ENCODE results near the gene MSX1. TPM values are rescaled to one million over a fixed set of nuclear protein-coding genes. Genes with fewer than 3 reads are reported as not detected.

Gene MSX1
- total RNA-seq, 2 experiments from 2014 or later, result 0.12 TPM; not detected in 1

- H3K27me3 Mint-ChIP-seq, result peaks cover 4% of the 10 kb centered on the region
- no peaks in the 10 kb centered on the region for H3K36me3 Mint-ChIP-seq
- CTCF ChIA-PET, result no interaction called here
- H3K4me1 Mint-ChIP-seq (ENCODE audit: low read depth), result no peaks in the 10 kb centered on the region
- peaks cover 19% of the 10 kb centered on the region for H3K9me3 Mint-ChIP-seq
- POLR2A ChIA-PET, result no interaction called here
- H3K4me3 Mint-ChIP-seq, result no peak overlapping the region
- intact Hi-C loops (cut with micrococcal nuclease), result no loop called here
- no peak overlapping the region for H3K27ac Mint-ChIP-seq
- DNase-seq, result no peak
These were observed 34.0 kb upstream of the MSX1 start for GRCh38 chr4:4825431-4825830.

- Mint-ChIP-seq H3K27ac (no peak overlapping the region), H3K27me3 (peaks cover 9% of the 10 kb centered on the region), H3K36me3 (no peaks in the 10 kb centered on the region), H3K4me1 (ENCODE audit: low read depth) (no peaks in the 10 kb centered on the region), H3K4me3 (no peak overlapping the region), H3K9me3 (peaks cover 12% of the 10 kb centered on the region)
- POLR2A ChIA-PET, result no interaction called here
- intact Hi-C loops (cut with micrococcal nuclease), result no loop called here
- CTCF ChIA-PET, result no interaction called here
- DNase-seq, result no peak
These were observed 29.6 kb upstream of the MSX1 start for GRCh38 chr4:4829837-4830236.

DNA sequence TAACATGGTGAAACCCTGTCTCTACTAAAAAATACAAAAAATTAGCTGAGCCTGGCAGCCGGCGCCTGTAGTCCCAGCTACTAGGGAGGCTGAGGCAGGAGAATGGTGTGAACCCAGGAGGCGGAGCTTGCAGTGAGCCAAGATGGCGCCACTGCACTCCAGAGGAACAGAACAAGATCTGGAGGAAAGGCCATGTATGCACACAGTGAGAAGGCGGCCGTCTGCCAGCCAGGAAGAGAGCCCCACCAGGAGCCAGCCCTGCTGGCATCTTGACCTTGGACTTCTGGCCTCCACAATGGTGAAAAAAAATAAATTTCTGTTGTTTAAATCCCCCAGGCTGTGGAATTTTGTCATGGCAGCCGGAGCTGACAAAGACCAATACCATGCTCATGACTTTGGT lies 28.2 kb upstream of the MSX1 start:
- DNase-seq, result no peak
- CTCF ChIA-PET, result no interaction called here
- intact Hi-C loops (cut with micrococcal nuclease), result no loop called here
- H3K27ac Mint-ChIP-seq, result no peak overlapping the region
- no peaks in the 10 kb centered on the region for H3K4me1 Mint-ChIP-seq (ENCODE audit: low read depth)
- H3K4me3 Mint-ChIP-seq, result no peak overlapping the region
- peaks cover 9% of the 10 kb centered on the region for H3K27me3 Mint-ChIP-seq
- no peaks in the 10 kb centered on the region for H3K36me3 Mint-ChIP-seq
- POLR2A ChIA-PET, result no interaction called here
- H3K9me3 Mint-ChIP-seq, result peaks cover 12% of the 10 kb centered on the region

DNA sequence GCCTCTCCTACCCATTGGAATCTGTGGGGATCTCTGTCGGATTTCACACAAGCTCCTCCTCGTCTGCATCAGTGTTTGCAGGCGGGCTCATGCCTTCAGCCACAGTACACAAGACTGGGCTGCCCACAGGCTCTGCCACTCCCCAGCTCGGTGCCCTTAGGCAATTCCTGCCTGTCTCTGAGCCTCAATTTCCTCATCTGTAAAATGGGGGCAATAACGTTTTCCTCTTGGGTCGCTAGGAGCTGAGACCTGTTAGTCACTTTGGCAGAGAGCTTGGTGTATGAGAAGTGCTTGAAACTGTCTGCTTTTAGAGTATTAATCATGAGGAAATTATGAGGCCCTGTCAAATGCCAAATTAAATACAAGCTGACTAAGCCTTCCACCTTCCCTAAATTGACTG lies 27.6 kb upstream of the MSX1 start:
- H3K9me3 Mint-ChIP-seq, result peaks cover 15% of the 10 kb centered on the region
- no peaks in the 10 kb centered on the region for H3K36me3 Mint-ChIP-seq
- H3K27me3 Mint-ChIP-seq, result peaks cover 9% of the 10 kb centered on the region
- no peak for DNase-seq
- no peaks in the 10 kb centered on the region for H3K4me1 Mint-ChIP-seq (ENCODE audit: low read depth)
- no peak overlapping the region for H3K4me3 Mint-ChIP-seq
- CTCF ChIA-PET, result no interaction called here
- POLR2A ChIA-PET, result no interaction called here
- intact Hi-C loops (cut with micrococcal nuclease), result no loop called here
- no peak overlapping the region for H3K27ac Mint-ChIP-seq

GRCh38 chr4:4836044-4836443 lies 23.4 kb upstream of the MSX1 start:
- Mint-ChIP-seq H3K4me3 (no peak overlapping the region), H3K27me3 (peaks cover 13% of the 10 kb centered on the region), H3K27ac (no peak overlapping the region), H3K36me3 (no peaks in the 10 kb centered on the region), H3K9me3 (peaks cover 15% of the 10 kb centered on the region), H3K4me1 (ENCODE audit: low read depth) (no peaks in the 10 kb centered on the region)
- ChIA-PET POLR2A (no interaction called here), CTCF (interaction anchor here (0.7 kb wide), 1 partner anchor 17 kb away, joined by 3 read pairs; no protein-coding TSS in a partner anchor)
- DNase-seq, result no peak
- intact Hi-C loops (cut with micrococcal nuclease), result no loop called here

DNA sequence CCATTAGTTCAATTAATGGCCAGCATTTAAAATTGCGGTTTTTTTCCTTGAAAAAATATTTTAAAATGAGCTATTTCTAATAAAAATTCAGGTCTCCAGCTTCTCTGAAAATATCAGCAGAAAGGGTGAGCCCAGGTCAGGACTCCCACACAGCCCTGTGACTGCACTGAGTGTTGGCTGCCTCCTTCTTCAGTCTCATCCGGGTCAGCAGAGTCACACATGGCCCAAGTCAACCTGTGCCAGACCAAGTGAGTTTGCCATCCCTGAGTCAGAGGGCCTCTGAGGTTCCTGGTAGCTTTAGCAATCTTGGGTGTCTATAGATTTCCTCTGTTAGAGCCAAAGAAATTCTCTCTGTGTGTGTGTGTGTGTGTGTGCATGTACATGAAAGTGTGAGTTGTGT lies 22.1 kb upstream of the MSX1 start:
- intact Hi-C loops (cut with micrococcal nuclease), result no loop called here
- Mint-ChIP-seq H3K4me1 (ENCODE audit: low read depth) (no peaks in the 10 kb centered on the region), H3K27ac (no peak overlapping the region), H3K27me3 (peaks cover 9% of the 10 kb centered on the region), H3K4me3 (no peak overlapping the region), H3K9me3 (peaks cover 15% of the 10 kb centered on the region), H3K36me3 (no peaks in the 10 kb centered on the region)
- ChIA-PET POLR2A (no interaction called here), CTCF (no interaction called here)
- DNase-seq, result no peak

DNA sequence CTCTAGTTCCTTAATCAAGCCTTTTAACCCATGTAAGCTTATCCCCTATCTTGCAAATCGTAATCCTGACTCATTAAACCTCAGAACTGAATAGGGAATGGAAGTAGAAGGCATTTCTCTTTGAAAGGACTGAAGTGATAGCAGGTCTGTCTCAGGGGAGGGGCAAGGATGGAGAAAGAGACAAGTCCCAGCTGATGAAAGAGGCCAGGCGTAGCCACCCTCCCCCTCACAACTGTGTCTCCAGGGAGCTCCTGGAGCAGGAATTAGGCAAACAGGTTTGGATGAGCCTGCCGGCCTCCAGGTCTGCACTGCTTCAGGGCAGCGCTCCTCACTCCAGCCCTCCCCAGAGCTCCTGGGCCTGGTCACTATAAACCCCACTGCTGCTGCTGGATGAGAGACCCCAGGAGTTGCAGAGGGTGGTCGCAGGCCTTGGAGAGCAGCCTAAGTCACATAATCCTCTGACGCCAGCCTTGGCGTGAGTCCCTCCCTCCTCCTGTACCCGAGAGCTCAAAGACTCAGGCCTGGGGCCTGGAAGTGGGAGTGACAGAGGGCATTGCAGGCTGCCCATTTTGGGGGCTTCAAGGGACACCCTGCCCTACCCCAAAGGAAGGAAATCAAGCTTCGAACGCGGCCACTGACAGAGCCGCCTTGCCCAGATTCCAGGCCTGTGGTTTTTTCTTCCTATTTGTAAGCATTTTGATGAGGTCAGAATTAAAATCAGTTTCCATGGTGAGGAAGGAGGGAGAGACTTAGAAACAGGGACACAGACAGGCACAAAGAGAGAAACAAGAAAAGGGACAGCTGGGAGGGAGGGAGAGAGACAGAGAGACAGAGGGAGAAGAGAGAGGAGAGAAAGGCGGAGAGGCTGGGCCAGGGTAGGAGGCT lies 21.2 kb upstream of the MSX1 start:
- no peak overlapping the region for H3K4me3 Mint-ChIP-seq
- intact Hi-C loops (cut with micrococcal nuclease), result no loop called here
- peaks cover 15% of the 10 kb centered on the region for H3K9me3 Mint-ChIP-seq
- H3K36me3 Mint-ChIP-seq, result no peaks in the 10 kb centered on the region
- H3K27ac Mint-ChIP-seq, result no peak overlapping the region
- H3K4me1 Mint-ChIP-seq (ENCODE audit: low read depth), result peaks cover 2% of the 10 kb centered on the region
- no peak for DNase-seq
- ChIA-PET CTCF (no interaction called here), POLR2A (no interaction called here)
- H3K27me3 Mint-ChIP-seq, result peaks cover 11% of the 10 kb centered on the region

- no peak for DNase-seq
- Mint-ChIP-seq H3K4me1 (ENCODE audit: low read depth) (peaks cover 2% of the 10 kb centered on the region), H3K27ac (no peak overlapping the region), H3K36me3 (no peaks in the 10 kb centered on the region), H3K9me3 (peaks cover 15% of the 10 kb centered on the region), H3K27me3 (peaks cover 13% of the 10 kb centered on the region), H3K4me3 (no peak overlapping the region)
- ChIA-PET CTCF (no interaction called here), POLR2A (no interaction called here)
- intact Hi-C loops (cut with micrococcal nuclease), result no loop called here
These were observed 20.3 kb upstream of the MSX1 start for GRCh38 chr4:4838936-4839810.

GRCh38 chr4:4840351-4840750 lies 19.1 kb upstream of the MSX1 start:
- Mint-ChIP-seq H3K4me3 (no peak overlapping the region), H3K4me1 (ENCODE audit: low read depth) (peaks cover 2% of the 10 kb centered on the region), H3K27ac (no peak overlapping the region), H3K27me3 (peaks cover 17% of the 10 kb centered on the region), H3K9me3 (peaks cover 7% of the 10 kb centered on the region), H3K36me3 (no peaks in the 10 kb centered on the region)
- no peak for DNase-seq
- POLR2A ChIA-PET, result no interaction called here
- intact Hi-C loops (cut with micrococcal nuclease), result no loop called here
- CTCF ChIA-PET, result no interaction called here

- POLR2A ChIA-PET, result no interaction called here
- no peak for DNase-seq
- H3K27me3 Mint-ChIP-seq, result peaks cover 19% of the 10 kb centered on the region
- H3K36me3 Mint-ChIP-seq, result no peaks in the 10 kb centered on the region
- H3K27ac Mint-ChIP-seq, result no peak overlapping the region
- H3K9me3 Mint-ChIP-seq, result peaks cover 3% of the 10 kb centered on the region
- peaks cover 2% of the 10 kb centered on the region for H3K4me1 Mint-ChIP-seq (ENCODE audit: low read depth)
- CTCF ChIA-PET, result no interaction called here
- intact Hi-C loops (cut with micrococcal nuclease), result no loop called here
- no peak overlapping the region for H3K4me3 Mint-ChIP-seq
These were observed 18.3 kb upstream of the MSX1 start for GRCh38 chr4:4841156-4841555.

GRCh38 chr4:4842476-4843441 lies 16.7 kb upstream of the MSX1 start:
- Mint-ChIP-seq H3K27me3 (peaks cover 26% of the 10 kb centered on the region), H3K4me3 (no peak overlapping the region), H3K36me3 (no peaks in the 10 kb centered on the region), H3K27ac (no peak overlapping the region), H3K4me1 (ENCODE audit: low read depth) (peaks cover 2% of the 10 kb centered on the region), H3K9me3 (no peaks in the 10 kb centered on the region)
- intact Hi-C loops (cut with micrococcal nuclease), result no loop called here
- ChIA-PET CTCF (no interaction called here), POLR2A (no interaction called here)
- DNase-seq, result no peak
